ENCODE data around the gene PCSK5. TPM values are rescaled to one million over a fixed set of nuclear protein-coding genes. Genes with fewer than 3 reads are reported as not detected.

PCSK5 gene
- total and polyA plus RNA-seq, 2 of the 8 experiments (the other 6 are each of a cell fraction or from before 2014, with no cell fraction given): 5.5 to 10.7 TPM

GRCh38 chr9:75962013-75962661, 71.7 kb downstream of the PCSK5 start (continued):
- TF ChIP-seq BRCA1 (IDR thresholded peaks at IDR 0.05; ENCODE audit: low read depth, low read length) (no peak), SP2 (IDR thresholded peaks at IDR 0.05; ENCODE audit: low read length) (no peak), JUN (IDR thresholded peaks at IDR 0.05; ENCODE audit: low read depth, low read length) (no peak), NRF1 (IDR thresholded peaks at IDR 0.05; ENCODE audit: low read depth, low read length) (no peak), CTBP2 (IDR thresholded peaks at IDR 0.05; ENCODE audit: borderline replicate concordance, insufficient read depth, insufficient read length, low read length) (no peak), SP1 (IDR thresholded peaks at IDR 0.05; ENCODE audit: low read depth, low read length) (no peak), GTF2F1 (IDR thresholded peaks at IDR 0.05; ENCODE audit: borderline replicate concordance, low read depth, low read length) (no peak), MAFK (IDR thresholded peaks at IDR 0.05; ENCODE audit: low read depth, low read length) (no peak)
